NCI-H1092 treated with DMSO at 0.1 percent for 48 hours (cell line): ENCODE results near the gene RAB27B.

ENCODE experiments used
- DNase-seq: peaks from one replicate; lab custom pipeline; 2025; lab: John Stamatoyannopoulos, UW

RAB27B gene

DNA sequence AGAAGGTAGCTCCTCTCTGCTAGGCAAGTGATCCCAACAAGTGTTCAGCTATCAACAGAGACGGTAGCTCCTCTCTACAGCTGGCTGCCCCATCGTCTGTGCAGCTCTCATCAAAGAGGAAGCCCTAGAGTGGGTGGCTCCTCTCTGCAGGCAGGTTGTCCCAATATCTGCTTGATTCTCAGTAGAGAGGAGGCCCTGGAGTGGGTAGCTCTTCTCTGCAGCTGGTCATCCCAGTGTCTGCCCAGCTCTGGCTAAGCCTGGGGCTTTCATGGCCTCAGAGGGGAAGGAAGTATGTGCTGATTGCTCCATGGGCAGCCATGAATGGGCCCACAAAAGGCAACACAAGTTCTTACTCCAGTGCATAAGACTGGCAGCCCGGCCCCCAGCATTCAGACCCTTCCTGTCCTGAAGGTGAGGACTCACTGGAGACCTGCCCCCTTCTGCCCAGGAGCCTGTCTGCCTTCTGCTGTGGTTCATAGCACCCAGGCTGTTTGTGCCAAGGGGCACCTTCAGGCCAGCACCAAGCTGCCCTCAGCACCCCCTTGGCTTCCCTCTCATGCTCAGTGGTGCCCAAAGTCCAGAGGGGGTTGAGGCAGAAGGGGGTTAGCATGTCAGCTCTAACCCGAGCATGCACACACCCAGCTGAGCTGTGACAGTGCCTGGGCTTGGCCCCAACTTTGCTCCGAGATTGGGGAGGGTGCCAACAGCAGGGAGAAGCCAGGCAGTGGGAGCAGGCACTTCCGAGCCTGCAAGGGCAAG lies 82.1 kb downstream of the RAB27B start:
- DNase-seq, result no peak

DNA sequence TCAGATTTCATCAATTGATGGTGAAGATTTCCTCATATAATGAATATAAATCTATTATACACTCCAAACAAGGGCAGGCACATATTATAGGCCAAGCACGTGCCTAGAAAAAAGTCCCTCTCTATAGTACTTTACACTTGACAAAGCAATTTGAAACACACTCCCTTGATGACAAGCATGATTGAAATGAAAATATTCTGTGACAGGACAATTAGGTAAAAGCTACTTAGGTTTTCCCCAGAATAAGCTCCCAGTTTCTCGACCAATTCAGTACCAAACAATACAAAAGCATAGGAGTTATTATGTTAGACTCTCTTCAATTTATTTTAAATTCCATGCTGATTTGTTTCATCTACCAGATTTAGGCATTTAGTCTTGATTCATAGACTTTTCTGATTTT lies 83.3 kb downstream of the RAB27B start:
- DNase-seq, result no peak

DNA sequence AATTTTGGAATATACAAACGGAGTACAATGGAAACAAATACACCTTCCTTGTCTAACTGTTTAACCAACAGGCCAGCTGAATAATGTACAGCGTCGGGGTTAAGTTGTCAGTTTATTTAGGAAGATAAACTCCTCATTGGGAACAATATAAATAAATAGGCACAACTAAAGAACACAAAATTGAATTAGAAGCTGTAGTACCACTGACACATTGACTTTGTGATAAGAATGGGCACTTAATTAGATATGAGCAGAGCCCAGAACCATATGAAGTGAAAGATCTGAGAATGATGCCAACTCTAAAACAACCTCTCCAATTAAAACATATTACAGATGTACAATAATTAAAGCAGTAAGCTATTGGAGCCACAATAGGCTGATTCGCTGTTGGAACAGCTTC lies 86.5 kb downstream of the RAB27B start:
- no peak for DNase-seq

DNA sequence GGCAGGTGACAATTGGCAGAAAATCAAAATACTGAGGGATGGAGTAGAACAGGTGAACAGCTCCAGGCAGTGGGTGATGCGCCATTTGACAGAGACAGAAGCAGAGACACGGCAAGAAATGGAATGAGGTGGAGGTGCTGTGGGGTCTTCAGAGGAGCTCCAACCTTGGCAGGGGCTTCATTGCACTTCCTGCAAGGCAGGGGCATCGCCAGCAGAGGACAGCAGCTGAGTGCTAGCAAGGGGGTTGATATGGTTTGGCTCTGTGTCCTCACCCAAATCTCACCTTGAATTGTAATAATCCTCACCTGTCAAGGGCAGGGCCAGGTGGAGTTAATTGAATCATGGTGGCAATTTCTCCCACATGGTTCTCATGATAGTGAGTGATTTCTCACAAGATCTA lies 88.2 kb downstream of the RAB27B start:
- DNase-seq, result no peak

DNA sequence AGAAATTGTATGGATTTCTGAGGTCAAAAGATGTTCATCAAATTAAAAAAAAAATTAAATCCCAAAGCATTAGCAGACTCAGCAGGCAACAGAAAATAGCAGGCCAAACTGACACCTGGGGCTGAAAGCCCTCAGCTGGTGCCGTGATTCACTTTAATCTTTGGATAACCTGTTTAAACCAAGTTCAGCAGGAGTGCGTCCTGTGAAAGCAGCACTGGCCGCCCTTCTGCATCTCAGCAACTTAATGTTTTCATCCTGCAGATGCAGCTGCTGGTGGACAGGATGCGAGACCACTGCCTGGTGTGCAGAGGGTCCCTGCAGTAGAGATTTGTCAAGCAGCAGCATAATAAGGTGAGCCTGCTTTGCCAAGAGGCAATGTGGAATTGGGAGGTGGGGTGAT lies 89.8 kb downstream of the RAB27B start:
- DNase-seq, result no peak

DNA sequence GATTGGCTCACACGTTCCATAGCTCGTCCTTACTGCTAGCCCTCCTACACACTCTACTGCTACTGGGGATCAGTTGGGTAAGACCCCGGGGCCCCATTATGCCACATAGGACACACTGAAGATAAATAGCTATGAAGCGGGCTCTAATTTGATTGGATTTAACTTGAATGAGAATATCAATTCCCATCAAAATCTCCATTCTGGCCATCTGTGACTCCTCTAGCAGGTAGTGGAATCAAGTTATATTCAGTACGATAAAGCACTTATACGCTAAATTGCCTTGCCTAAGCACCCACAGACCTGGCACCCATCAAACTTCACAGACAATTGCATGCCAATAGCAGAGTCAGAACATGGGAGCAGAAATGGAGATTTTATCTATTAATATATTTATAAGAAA lies 91.1 kb downstream of the RAB27B start:
- DNase-seq, result no peak

DNA sequence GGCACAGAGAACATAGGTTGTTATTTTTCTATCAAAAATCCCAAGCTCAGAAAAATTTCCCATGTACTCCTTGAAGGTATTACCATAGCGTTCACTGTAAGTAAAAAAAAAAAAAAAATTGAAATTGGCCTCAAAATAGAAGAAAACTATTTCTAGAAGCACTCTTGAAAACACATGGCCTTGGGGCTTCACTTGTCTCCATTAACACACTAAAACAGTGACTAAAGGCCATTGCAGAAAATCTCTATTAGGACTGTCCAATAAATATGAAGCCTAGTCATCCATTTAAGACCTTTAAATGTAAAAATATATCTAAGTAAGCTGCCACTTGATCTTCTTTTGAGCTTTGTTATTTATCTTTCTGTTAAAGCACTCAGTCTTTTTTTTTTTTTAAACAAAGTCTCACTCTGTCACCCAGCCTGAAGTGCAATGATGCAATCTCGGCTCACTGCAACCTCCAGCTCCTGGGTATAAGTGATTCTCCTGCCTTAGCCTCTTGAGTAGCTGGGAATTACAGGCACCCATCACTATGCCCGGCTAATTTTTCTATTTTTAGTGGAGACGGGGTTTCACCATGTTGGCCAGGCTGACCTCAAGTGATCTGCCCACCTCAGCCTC lies 95.2 kb downstream of the RAB27B start:
- no peak for DNase-seq

DNA sequence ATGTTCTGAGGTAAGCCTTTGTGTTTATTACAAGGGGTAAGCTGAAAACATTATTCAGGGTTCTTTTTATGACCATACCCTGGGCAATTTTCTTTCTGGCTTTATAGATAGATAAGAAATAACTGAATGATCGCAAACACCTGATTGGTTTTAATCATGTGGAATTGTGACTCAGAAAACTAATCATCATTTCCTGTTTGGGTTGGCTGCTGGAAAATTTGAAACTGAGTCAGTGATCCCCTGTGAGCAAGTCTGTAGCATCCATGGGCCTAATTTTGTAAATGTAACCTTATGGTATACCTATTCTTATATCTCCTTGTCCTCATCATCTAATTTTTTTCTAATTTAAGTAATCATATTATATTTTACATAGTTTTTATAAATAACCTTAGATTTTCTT lies 96.7 kb downstream of the RAB27B start:
- no peak for DNase-seq

DNA sequence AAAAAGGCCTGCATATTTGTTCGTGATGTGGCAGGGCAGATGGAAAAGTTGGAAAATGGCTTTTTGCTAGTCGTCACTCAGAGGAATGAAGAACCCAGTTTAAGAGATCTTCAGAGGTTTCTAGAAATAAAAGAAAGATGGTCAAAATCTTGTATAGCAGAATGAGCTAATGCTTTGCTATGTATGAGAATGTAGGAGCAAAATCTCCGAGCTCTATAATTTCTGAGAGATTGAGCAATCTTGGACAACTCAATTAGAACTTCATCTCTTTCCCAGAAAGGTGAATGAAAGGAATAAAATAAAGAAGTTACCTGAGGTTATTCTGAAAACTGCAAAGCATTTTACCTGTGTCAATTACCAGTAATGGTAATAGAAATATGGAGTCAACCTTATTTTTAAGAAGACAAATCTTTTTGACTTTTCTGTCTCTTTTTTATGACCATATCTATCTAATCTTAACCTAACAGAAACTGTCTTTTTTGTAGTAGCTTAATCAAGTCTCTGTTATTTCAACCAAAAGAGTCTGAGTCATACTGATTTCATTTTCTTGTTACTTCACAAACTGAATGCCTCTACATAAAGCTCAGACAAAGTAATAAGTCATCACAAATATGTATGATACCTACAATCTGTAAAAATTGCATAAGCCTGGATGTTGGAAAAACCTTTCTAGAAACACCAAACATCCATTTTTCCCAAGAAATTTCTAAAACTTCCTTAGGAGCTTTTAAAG lies 98.5 kb downstream of the RAB27B start:
- DNase-seq, result no peak

DNA sequence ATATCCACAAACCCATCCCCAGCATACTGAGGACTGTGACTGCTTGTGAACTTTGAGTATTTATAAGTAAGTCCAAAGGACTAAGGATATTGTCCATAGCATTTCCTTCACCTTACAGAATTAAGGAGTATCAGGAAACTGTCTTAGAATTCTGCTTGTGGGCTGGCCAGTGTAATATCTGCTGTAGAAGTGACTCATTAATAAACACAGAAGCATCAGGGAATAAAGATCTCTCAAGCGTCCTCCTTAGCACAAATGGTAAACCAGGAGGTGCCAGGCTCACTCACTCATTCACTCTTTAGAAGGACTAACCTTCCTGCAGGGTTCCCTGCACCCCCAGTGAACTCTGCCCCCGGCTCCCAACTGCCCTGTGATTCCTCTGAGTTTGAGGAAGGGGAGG lies 100.0 kb downstream of the RAB27B start:
- no peak for DNase-seq

DNA sequence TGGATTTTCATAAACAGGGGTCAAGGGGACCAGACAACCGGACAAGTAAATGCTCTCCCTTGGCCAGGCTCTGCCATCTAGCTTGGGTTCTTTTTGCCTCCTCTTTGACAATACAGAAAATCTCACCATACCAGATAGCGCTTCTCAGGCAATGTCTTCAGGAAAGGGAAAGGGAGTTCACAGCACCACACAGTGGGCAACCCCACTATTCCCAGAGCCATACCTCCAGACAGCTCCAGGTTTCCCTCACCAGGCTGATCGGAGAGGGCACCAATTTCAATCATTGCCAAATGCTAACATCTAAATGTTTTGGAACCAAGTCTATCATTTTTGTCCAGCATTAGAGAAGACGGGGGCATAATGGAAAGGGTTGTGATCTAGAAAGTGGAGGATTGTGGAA lies 102.9 kb downstream of the RAB27B start:
- no peak for DNase-seq

DNA sequence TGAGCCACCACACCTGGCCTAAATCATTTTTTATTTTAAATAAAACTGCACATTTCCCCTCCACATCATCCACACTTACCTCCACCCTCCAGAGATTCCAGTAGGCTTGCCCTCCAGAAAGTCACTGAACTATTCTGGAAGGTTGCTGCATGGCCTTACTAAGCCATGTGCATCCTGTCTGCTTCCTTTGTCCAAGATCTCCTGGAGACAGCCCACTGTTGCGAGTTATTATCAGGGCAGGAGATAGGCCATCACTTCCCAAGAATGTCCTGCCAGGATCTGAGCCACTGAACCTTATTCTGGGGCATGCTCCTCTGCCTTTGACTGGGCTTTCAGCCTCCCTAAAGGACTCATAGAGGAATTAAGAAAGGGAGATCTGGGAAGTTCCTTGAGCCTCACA lies 104.2 kb downstream of the RAB27B start:
- no peak for DNase-seq

DNA sequence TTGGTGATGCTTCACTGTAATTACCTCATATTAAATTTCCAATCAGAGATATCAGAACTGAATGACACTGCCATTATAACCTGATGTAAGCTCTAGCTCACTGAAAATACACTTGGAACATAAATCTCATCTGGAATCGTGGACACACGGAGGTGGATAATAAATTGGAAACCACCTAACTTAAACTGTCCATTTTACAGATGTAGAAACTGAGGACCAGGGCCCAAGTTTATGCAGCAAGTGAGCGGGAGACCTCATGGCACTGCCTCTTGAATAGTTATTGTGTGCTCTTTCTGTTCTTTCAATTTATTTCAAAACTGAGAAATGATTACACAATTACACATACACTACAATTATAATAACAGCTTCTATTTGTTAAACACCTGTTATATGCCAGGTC lies 110.2 kb downstream of the RAB27B start:
- DNase-seq, result no peak

DNA sequence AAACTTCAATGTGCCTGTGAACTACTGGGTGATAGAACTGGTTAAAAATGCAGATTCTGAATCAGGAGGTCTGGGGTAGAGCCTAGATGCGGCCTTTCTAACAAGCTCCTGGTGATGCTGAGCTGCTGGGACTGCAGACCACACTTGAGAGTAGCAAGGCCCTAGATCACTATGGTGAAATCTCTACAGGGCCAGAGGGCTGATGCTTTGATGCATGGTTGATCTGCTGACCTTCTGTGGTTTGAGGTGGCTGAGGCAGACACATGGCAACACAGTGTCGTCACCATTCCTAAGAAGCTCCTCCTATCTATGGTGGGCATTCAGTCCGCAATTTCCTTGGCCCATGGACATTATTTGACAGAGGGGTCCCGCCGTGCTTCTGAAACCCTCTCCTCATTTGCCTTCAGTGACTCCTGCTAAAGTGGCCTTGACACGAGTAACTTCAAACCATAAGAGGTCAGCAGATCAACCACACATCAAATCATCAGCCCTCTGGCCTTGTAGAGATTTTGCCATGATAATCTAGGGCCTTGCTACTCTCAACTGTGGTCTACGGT lies 111.2 kb downstream of the RAB27B start:
- DNase-seq, result no peak

DNA sequence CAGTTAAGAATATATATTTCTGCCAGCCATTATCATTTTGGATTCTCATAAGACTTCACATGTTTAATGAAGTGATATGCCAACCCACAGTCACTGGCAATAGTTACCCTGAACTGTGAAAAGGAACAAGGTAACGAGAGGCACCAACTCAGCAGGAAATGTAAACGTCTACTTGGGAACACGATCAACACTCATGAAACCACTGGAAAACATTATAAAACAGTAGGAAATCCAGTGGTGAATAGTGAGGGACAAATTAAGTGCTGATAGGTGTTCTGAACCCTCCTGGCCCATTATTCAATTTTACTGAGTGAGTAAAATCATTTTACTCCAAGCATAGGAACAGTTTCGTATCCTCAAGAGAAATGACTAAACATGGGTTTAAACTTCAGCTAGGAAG lies 113.9 kb downstream of the RAB27B start:
- no peak for DNase-seq

DNA sequence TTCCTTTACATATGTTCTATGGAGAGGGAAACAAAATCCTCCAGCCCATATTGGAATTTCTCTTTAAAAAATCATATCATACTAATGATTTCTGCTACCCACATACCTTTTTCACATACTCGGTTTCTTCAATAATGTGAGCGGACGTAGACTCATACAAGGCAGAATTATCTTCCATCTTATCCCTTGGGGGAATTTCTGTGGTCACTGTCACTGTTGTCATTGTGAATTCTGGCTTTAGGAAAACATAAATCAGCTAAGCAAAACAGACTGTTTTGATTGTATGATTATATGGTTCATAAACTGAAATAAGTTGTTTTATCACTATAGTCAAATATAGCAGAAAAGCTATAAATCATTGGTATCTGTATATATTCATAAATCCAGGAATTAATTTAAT lies 114.3 kb downstream of the RAB27B start:
- DNase-seq, result no peak
